Erythroblast (primary cell): ENCODE results near the gene MAPRE3.

ENCODE experiments used
- GATA1 ChIP-seq: IDR thresholded peaks from 2 replicates; pipeline ENCODE4 v1.6.1; 2011; ENCODE audit warnings: low read depth, mild to moderate bottlenecking, control low read depth, low read length, moderate library complexity
- POLR2A ChIP-seq: IDR thresholded peaks from 2 replicates; pipeline ENCODE4 v1.6.1; 2011; ENCODE audit warnings: mild to moderate bottlenecking, low read length

- TF ChIP-seq POLR2A (no peak), GATA1 (no peak)
Observed at GRCh38 chr2:26975656-26976055, 5.2 kb downstream of the MAPRE3 start.
